Breast epithelium (tissue), 3 donors: Measurements from ENCODE around the gene ZP4.

Experiments
- CTCF ChIP-seq, 3 donors: fragments of 450-650 bp; IDR thresholded peaks; one replicate each; pipeline ENCODE4 v1.5.1; 2016 to 2017; ENCODE audit warnings: antibody characterized with exemption in 3 of 3, mild to moderate bottlenecking in 3 of 3, moderate library complexity in 3 of 3
- POLR2A ChIP-seq: fragments of 450-650 bp; IDR thresholded peaks from one replicate; pipeline ENCODE4 v1.6.1; 2016; ENCODE audit warnings: antibody characterized with exemption, mild to moderate bottlenecking, moderate library complexity
- POLR2AphosphoS5 ChIP-seq, 3 donors: sonication (generic); formaldehyde crosslinking; IDR thresholded peaks; one replicate each; pipeline ENCODE4 v1.6.1; 2017; ENCODE audit warnings: antibody characterized with exemption in 3 of 3

DNA sequence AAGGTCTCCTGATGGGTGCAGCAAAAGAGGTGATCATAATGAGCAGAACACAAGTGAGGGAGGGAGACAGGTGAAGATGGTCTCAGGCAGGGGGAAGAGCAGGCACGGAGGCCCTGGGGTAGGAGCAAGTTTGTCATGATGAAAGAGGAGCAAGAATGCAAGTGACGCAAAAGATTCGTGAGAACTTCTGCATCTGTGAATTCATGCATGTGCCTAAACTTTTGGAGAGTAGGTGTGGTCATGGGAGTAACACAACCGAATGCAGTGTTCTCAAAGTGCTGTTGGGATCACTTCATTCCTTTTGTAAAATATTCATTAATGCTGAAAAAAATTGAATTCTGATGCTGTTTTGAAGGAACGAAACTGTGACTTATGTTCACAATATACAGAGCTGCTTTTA, 47.3 kb upstream of the ZP4 start:
- TF ChIP-seq POLR2A = no peak
- TF ChIP-seq CTCF (IDR thresholded peaks at IDR 0.05) = no peak
- no peak for TF ChIP-seq POLR2AphosphoS5 (IDR thresholded peaks at IDR 0.05)
